A549 (cell line): Measurements from ENCODE around the gene RXFP1. TPM values are rescaled to one million over a fixed set of nuclear protein-coding genes. Genes with fewer than 3 reads are reported as not detected.

Source experiments
- ATAC-seq, 2 experiments: fragments of 200-7000 bp in 1 of 2; fragments of >200 bp in 1 of 2; cut with Nextera tagmentation in 1 of 2; cut with Tn5 transposase in 1 of 2; 3 replicates each; pipeline versions ENCODE4 v1.8.0 to v1.9.1; 2018 to 2020; ENCODE audit warnings: mild to moderate bottlenecking in 1 of 2, moderate library complexity in 1 of 2
- CTCF ChIA-PET: fragments of 300-600 bp; sonication (Branson Sonifier 250); formaldehyde crosslinking; extraction: SDS; loops from one replicate; lab custom pipeline; 2021; ENCODE audit warnings: antibody characterized with exemption, inconsistent platforms; lab: Yijun Ruan, JAX
- POLR2A ChIA-PET: fragments of 350-600 bp; formaldehyde crosslinking; extraction: SDS; loops from one replicate; lab custom pipeline; 2021; ENCODE audit warnings: antibody characterized with exemption, inconsistent platforms; lab: Yijun Ruan, JAX
- DNase-seq, 2 experiments: peaks; one replicate each; pipeline versions ENCODE4 v3.0.0 to v3.0.0-alpha.2; 2011 to 2016; ENCODE audit warnings: low read depth in 1 of 2, low spot score in 1 of 2
- FAIRE-seq: peaks from 2 replicates; lab custom pipeline; 2011; peaks lifted over from hg19 to GRCh38; lab: Jason Lieb, UNC
- H3K27ac ChIP-seq, 2 experiments: fragments of >200 bp; sonication (Bioruptor Twin); formaldehyde crosslinking; 3 replicates each; pipeline ENCODE4 v1.5.1; 2016 to 2017
- H3K4me1 ChIP-seq: fragments of >200 bp; sonication (Bioruptor Twin); formaldehyde crosslinking; 3 replicates; pipeline ENCODE4 v1.6.1; 2016
- H3K4me2 ChIP-seq: fragments of >200 bp; sonication (Bioruptor Twin); formaldehyde crosslinking; 3 replicates; pipeline ENCODE4 v1.6.1; 2016
- H3K4me3 ChIP-seq: fragments of >200 bp; sonication (Bioruptor Twin); formaldehyde crosslinking; 3 replicates; pipeline ENCODE4 v1.5.1; 2016
- H3K9me3 ChIP-seq: fragments of >200 bp; sonication (Bioruptor Twin); formaldehyde crosslinking; 3 replicates; pipeline ENCODE4 v1.6.1; 2016
- BHLHE40 ChIP-seq: IDR thresholded peaks from 2 replicates; pipeline ENCODE4 v1.6.1; 2012; ENCODE audit warnings: low read depth, low read length, inconsistent platforms
- CBX2 ChIP-seq: fragments of 200-600 bp; sonication (generic); IDR thresholded peaks from 2 replicates; pipeline ENCODE4 v1.6.1; 2016; ENCODE audit warnings: low read depth, mild to moderate bottlenecking, borderline replicate concordance
- CBX8 ChIP-seq: fragments of 200-600 bp; sonication (generic); IDR thresholded peaks from 2 replicates; pipeline ENCODE4 v1.6.1; 2016
- CEBPB ChIP-seq, 2 experiments: fragments of >200 bp in 1 of 2; sonication (Bioruptor Twin) in 1 of 2; formaldehyde crosslinking in 1 of 2; IDR thresholded peaks; 2 replicates each; pipeline ENCODE4 v1.6.1; 2012 to 2016
- EHF ChIP-seq: fragments of 250-450 bp; sonication (Bioruptor Pico); IDR thresholded peaks from 2 replicates; pipeline ENCODE4 v1.5.0; 2020; ENCODE audit warnings: mild to moderate bottlenecking
- EHMT2 ChIP-seq: fragments of 200-600 bp; sonication (generic); IDR thresholded peaks from 2 replicates; pipeline ENCODE4 v1.6.1; 2016; ENCODE audit warnings: antibody characterized with exemption, low read depth, mild to moderate bottlenecking, moderate library complexity
- ELK1 ChIP-seq: fragments of 150-350 bp; IDR thresholded peaks from 2 replicates; pipeline ENCODE4 v1.6.1; 2014; ENCODE audit warnings: low read depth, mild to moderate bottlenecking, low read length
- ESRRA ChIP-seq: fragments of 150-350 bp; IDR thresholded peaks from 2 replicates; pipeline ENCODE4 v1.6.1; 2014; ENCODE audit warnings: mild to moderate bottlenecking, low read length, borderline replicate concordance
- FOXS1 ChIP-seq: fragments of 250-450 bp; sonication (Bioruptor Pico); IDR thresholded peaks from 2 replicates; pipeline ENCODE4 v1.5.0; 2020; ENCODE audit warnings: mild to moderate bottlenecking, moderate library complexity
- GATA3 ChIP-seq: IDR thresholded peaks from 2 replicates; pipeline ENCODE4 v1.6.1; 2012; ENCODE audit warnings: borderline replicate concordance
- HEYL ChIP-seq: fragments of 250-450 bp; sonication (Bioruptor Pico); IDR thresholded peaks from 2 replicates; pipeline ENCODE4 v1.8.0; 2021; ENCODE audit warnings: mild to moderate bottlenecking, moderate library complexity
- KDM1A ChIP-seq: fragments of 200-600 bp; sonication (generic); IDR thresholded peaks from 2 replicates; pipeline ENCODE4 v1.6.1; 2016; ENCODE audit warnings: low read depth, mild to moderate bottlenecking
- MAX ChIP-seq: IDR thresholded peaks from 2 replicates; pipeline ENCODE4 v1.6.1; 2012
- NFE2L2 ChIP-seq: fragments of 150-350 bp; conservative IDR thresholded peaks from 2 replicates; pipeline ENCODE4 v1.6.1; 2014; ENCODE audit warnings: low read length
- NR3C1 ChIP-seq: fragments of >200 bp; sonication (Bioruptor Twin); formaldehyde crosslinking; IDR thresholded peaks from 3 replicates; pipeline ENCODE4 v1.6.1; 2017
- PHF8 ChIP-seq: fragments of 200-600 bp; sonication (generic); IDR thresholded peaks from 2 replicates; pipeline ENCODE4 v1.6.1; 2016; ENCODE audit warnings: low read depth, mild to moderate bottlenecking, antibody characterized with exemption, moderate library complexity, borderline replicate concordance
- POLR2A ChIP-seq: IDR thresholded peaks from 2 replicates; pipeline ENCODE4 v1.6.1; 2012; ENCODE audit warnings: mild to moderate bottlenecking, low read length
- RARB ChIP-seq: fragments of 250-450 bp; sonication (Bioruptor Pico); IDR thresholded peaks from 2 replicates; pipeline ENCODE4 v1.8.0; 2021; ENCODE audit warnings: mild to moderate bottlenecking, moderate library complexity
- RCOR1 ChIP-seq: fragments of 150-350 bp; IDR thresholded peaks from 2 replicates; pipeline ENCODE4 v1.6.1; 2014; ENCODE audit warnings: antibody characterized with exemption, low read length, low read depth
- RFX5 ChIP-seq: fragments of 450-650 bp; IDR thresholded peaks from 2 replicates; pipeline ENCODE4 v1.7.1; 2014; ENCODE audit warnings: antibody characterized with exemption, mild to moderate bottlenecking, moderate library complexity
- SMC3 ChIP-seq: fragments of >200 bp; sonication (Bioruptor Twin); formaldehyde crosslinking; IDR thresholded peaks from 3 replicates; pipeline ENCODE4 v1.6.1; 2018; ENCODE audit warnings: inconsistent platforms
- SREBF2 ChIP-seq: fragments of 450-650 bp; IDR thresholded peaks from 2 replicates; pipeline ENCODE4 v1.6.1; 2014; ENCODE audit warnings: mild to moderate bottlenecking, moderate library complexity
- TFCP2L1 ChIP-seq: fragments of 250-450 bp; sonication (Bioruptor Pico); IDR thresholded peaks from 2 replicates; pipeline ENCODE4 v1.5.0; 2021; ENCODE audit warnings: mild to moderate bottlenecking
- TP53 ChIP-seq: fragments of 250-450 bp; sonication (Bioruptor Pico); IDR thresholded peaks from 2 replicates; pipeline ENCODE4 v1.5.0; 2021; ENCODE audit warnings: mild to moderate bottlenecking, moderate library complexity
- ZFP36 ChIP-seq: fragments of 450-650 bp; IDR thresholded peaks from 2 replicates; pipeline ENCODE4 v1.6.1; 2014; ENCODE audit warnings: borderline replicate concordance; ENCODE audit not compliant: partially characterized antibody
- WGBS: methylation state at CpG from one replicate; pipeline ENCODE4 v1.1.6; 2017; ENCODE audit errors: missing lambda C conversion rate; 5-methylcytosine and 5-hydroxymethylcytosine counted together
- polyA plus RNA-seq, 4 experiments: library from polyadenylated mRNA; depleted of rRNA in 3 of 4; stranded (reverse); fragments of >200 nt; fragmentation: RNase III in 1 of 4; extraction: RNeasy Plus Mini Kit Qiagen cat#74134 plus additional on column Dnase treatment in 1 of 4; gene quantifications; 2 replicates in 3 of 4; 3 replicates in 1 of 4; pipeline ENCODE4 v1.2.3, GENCODE V29; 2011 to 2017
- TF ChIP-seq, protein P1 (sequence below): fragments of 250-450 bp; sonication (Bioruptor Pico); IDR thresholded peaks from 2 replicates; pipeline ENCODE4 v1.5.0; 2020; ENCODE audit warnings: low read depth, mild to moderate bottlenecking, moderate library complexity
- TF ChIP-seq, protein P2 (sequence below): fragments of 200-600 bp; sonication (generic); IDR thresholded peaks from 2 replicates; pipeline ENCODE4 v1.6.1; 2016; ENCODE audit warnings: antibody characterized with exemption, mild to moderate bottlenecking, moderate library complexity

Gene RXFP1
- polyA plus RNA-seq, 2 of the 4 experiments (the other 2 are of a cell fraction) = not detected

- TF ChIP-seq CBX8 = no peak
- TF ChIP-seq EHMT2 = no peak
- no peak for TF ChIP-seq BHLHE40
- TF ChIP-seq CEBPB (IDR thresholded peaks at IDR 0.05) = no peak
- no peak for TF ChIP-seq RCOR1
- no peak for TF ChIP-seq EHF (CRISPR knock-in tag)
- TF ChIP-seq CBX2 = no peak
- TF ChIP-seq NR3C1 = no peak
- ChIA-PET POLR2A (no interaction called here), CTCF (no interaction called here)
- H3K4me2 ChIP-seq = no peak overlapping the region
- ATAC-seq = no peak
- H3K27ac ChIP-seq = no peak overlapping the region
- FAIRE-seq = no peak
- no peaks in the 10 kb centered on the region for H3K9me3 ChIP-seq
- WGBS = 72% methylated on average over 3 of the region's 3 CpGs
- H3K4me3 ChIP-seq = no peak overlapping the region
- peaks cover 12% of the 10 kb centered on the region; the same call in 2 of the 3 replicates for H3K4me1 ChIP-seq
- DNase-seq = no peak
Observed at GRCh38 chr4:158673633-158674032, 152.0 kb downstream of the RXFP1 start.

DNA sequence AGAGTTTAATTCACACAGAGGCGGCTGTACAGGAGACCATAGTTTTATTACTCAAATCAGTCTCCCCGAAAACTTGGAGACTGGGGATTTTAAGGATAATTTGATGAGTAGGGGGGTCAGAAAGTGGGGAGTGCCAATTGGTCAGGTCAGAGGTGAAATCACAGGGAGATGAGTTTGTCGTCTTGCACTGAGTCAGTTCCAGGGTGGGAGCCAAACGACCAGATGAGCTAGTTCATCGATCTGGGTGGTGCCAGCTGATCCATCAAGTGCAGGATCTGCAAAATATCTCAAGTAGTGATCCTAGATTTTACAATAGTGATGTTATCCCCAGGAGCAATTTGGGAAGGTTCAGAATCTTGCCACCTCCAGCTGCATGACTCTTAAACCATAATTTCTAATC, 154.4 kb downstream of the RXFP1 start:
- H3K27ac ChIP-seq = no peak overlapping the region
- FAIRE-seq (no peak), ATAC-seq (no peak), DNase-seq (no peak)
- no peak for TF ChIP-seq MAX
- TF ChIP-seq SMC3 = no peak
- no peak for TF ChIP-seq ESRRA
- TF ChIP-seq RFX5 = no peak
- no peak for TF ChIP-seq HEYL
- TF ChIP-seq FOXS1 (CRISPR knock-in tag) = no peak
- TF ChIP-seq SREBF2 = no peak
- no peak for TF ChIP-seq TFCP2L1
- TF ChIP-seq ELK1 = no peak
- TF ChIP-seq NR3C1 = no peak
- no peak for TF ChIP-seq NFE2L2
- TF ChIP-seq, protein P1, sequence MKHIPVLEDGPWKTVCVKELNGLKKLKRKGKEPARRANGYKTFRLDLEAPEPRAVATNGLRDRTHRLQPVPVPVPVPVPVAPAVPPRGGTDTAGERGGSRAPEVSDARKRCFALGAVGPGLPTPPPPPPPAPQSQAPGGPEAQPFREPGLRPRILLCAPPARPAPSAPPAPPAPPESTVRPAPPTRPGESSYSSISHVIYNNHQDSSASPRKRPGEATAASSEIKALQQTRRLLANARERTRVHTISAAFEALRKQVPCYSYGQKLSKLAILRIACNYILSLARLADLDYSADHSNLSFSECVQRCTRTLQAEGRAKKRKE (CRISPR knock-in tag) = no peak
- WGBS = 56% methylated on average over 5 of the region's 5 CpGs
- no peak overlapping the region for H3K4me3 ChIP-seq
- ChIA-PET POLR2A (no interaction called here), CTCF (no interaction called here)
- peaks cover 4% of the 10 kb centered on the region; the same call in 2 of the 3 replicates for H3K4me1 ChIP-seq
- H3K4me2 ChIP-seq = no peak overlapping the region
- no peaks in the 10 kb centered on the region for H3K9me3 ChIP-seq

DNA sequence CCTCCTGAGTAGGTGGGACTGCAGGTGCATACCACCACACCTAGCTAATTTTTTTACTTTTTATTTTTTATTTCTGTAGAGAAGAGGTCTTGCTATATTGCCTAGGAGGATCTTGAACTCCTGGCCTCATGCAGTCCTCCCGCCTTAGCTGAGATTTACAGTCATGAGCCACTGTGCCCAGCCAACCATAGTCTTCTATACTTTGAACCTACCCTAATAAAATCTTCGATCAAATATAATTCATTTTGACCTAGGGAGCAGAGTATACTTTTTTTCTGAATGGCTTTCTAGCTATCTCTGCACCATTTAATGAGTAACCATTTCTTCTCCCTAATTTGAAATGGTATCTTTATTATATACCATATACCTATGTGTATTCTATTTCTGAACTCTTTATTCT, 157.1 kb downstream of the RXFP1 start:
- no peak overlapping the region for H3K4me3 ChIP-seq
- H3K4me1 ChIP-seq = no peaks in the 10 kb centered on the region
- H3K27ac ChIP-seq = no peak overlapping the region
- ATAC-seq = no peak
- TF ChIP-seq ZFP36 = no peak
- no peak for TF ChIP-seq TP53 (CRISPR knock-in tag)
- TF ChIP-seq GATA3 = no peak
- TF ChIP-seq SREBF2 = no peak
- TF ChIP-seq KDM1A = no peak
- TF ChIP-seq, protein P2, sequence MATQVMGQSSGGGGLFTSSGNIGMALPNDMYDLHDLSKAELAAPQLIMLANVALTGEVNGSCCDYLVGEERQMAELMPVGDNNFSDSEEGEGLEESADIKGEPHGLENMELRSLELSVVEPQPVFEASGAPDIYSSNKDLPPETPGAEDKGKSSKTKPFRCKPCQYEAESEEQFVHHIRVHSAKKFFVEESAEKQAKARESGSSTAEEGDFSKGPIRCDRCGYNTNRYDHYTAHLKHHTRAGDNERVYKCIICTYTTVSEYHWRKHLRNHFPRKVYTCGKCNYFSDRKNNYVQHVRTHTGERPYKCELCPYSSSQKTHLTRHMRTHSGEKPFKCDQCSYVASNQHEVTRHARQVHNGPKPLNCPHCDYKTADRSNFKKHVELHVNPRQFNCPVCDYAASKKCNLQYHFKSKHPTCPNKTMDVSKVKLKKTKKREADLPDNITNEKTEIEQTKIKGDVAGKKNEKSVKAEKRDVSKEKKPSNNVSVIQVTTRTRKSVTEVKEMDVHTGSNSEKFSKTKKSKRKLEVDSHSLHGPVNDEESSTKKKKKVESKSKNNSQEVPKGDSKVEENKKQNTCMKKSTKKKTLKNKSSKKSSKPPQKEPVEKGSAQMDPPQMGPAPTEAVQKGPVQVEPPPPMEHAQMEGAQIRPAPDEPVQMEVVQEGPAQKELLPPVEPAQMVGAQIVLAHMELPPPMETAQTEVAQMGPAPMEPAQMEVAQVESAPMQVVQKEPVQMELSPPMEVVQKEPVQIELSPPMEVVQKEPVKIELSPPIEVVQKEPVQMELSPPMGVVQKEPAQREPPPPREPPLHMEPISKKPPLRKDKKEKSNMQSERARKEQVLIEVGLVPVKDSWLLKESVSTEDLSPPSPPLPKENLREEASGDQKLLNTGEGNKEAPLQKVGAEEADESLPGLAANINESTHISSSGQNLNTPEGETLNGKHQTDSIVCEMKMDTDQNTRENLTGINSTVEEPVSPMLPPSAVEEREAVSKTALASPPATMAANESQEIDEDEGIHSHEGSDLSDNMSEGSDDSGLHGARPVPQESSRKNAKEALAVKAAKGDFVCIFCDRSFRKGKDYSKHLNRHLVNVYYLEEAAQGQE = no peak
- TF ChIP-seq RARB (CRISPR knock-in tag) = no peak
- no peak for TF ChIP-seq POLR2A
- no peak for TF ChIP-seq HEYL
- no peak for TF ChIP-seq RFX5
- no peak for TF ChIP-seq PHF8
- TF ChIP-seq CBX2 = no peak
- TF ChIP-seq, all 56 proteins: peak for 0
- FAIRE-seq = no peak
- CTCF ChIA-PET = interaction anchor here (0.9 kb wide), 2 partner anchors 18 to 524 kb away, joined by 4 read pairs; no protein-coding TSS in a partner anchor
- POLR2A ChIA-PET = no interaction called here
- Histone ChIP-seq H3K9me3 (no peaks in the 10 kb centered on the region), H3K4me2 (no peak overlapping the region)
- no peak for DNase-seq
- 80% methylated on average over 2 of the region's 2 CpGs for WGBS
